ENCODE measurements around the gene NFIA. TPM values are rescaled to one million over a fixed set of nuclear protein-coding genes. Genes with fewer than 3 reads are reported as not detected.

Gene NFIA
- 3.8 TPM for polyA plus RNA-seq (2013, experiment 1 of 2; ENCODE audit: insufficient read length)
- polyA plus RNA-seq (2013, experiment 2 of 2; ENCODE audit: insufficient read length) = 5.0 TPM

- DNase-seq = peak; percentile 59
Measured at GRCh38 chr1:61082311-61083012, at the start of gene NFIA. TSS of gene NFIA (plus strand) at chr1:61082561.

GRCh38 chr1:61035880-61036279 is 46.5 kb upstream of the NFIA start:
- no peak for DNase-seq

GRCh38 chr1:61042466-61043009 is 39.8 kb upstream of the NFIA start:
- DNase-seq = no peak

- DNase-seq = peak; percentile 67
Measured at GRCh38 chr1:61043010-61043820, 39.1 kb upstream of the NFIA start.

GRCh38 chr1:61046434-61046833 is 35.9 kb upstream of the NFIA start:
- DNase-seq = no peak

- no peak for DNase-seq
Measured at GRCh38 chr1:61047061-61047460, 35.3 kb upstream of the NFIA start.

GRCh38 chr1:61049850-61050540 is 32.4 kb upstream of the NFIA start:
- DNase-seq = peak; percentile 81

- DNase-seq = peak; percentile 7
Measured at GRCh38 chr1:61050541-61051442, 31.6 kb upstream of the NFIA start.

GRCh38 chr1:61051443-61051718 is 31.0 kb upstream of the NFIA start:
- no peak for DNase-seq

GRCh38 chr1:61051719-61052394 is 30.5 kb upstream of the NFIA start:
- DNase-seq = no peak

GRCh38 chr1:61052395-61053225 is 29.8 kb upstream of the NFIA start:
- no peak for DNase-seq

- no peak for DNase-seq
Measured at GRCh38 chr1:61053226-61053711, 29.1 kb upstream of the NFIA start.

GRCh38 chr1:61053712-61054600 is 28.4 kb upstream of the NFIA start:
- peak; percentile 3 for DNase-seq

- no peak for DNase-seq
Measured at GRCh38 chr1:61054601-61054993, 27.8 kb upstream of the NFIA start.

- DNase-seq = no peak
Measured at GRCh38 chr1:61055110-61055614, 27.2 kb upstream of the NFIA start.

GRCh38 chr1:61056196-61056572 is 26.2 kb upstream of the NFIA start:
- no peak for DNase-seq

- peak; percentile 54 for DNase-seq
Measured at GRCh38 chr1:61056573-61057439, 25.6 kb upstream of the NFIA start.
